Naive thymus-derived CD4-positive, alpha-beta T cell (primary cell): Measurements from ENCODE around the gene ACO2. TPM values are rescaled to one million over a fixed set of nuclear protein-coding genes. Genes with fewer than 3 reads are reported as not detected.

Experiments used
- ATAC-seq: fragments of 150-1000 bp; cut with Tn5 transposase; 2 replicates; pipeline ENCODE4 v1.10.0; 2021; ENCODE audit warnings: mild to moderate bottlenecking, moderate library complexity
- CTCF ChIA-PET: fragments of 350-600 bp; sonication (Branson Sonifier 250); formaldehyde crosslinking; loops from one replicate; lab custom pipeline; 2021; ENCODE audit warnings: antibody characterized with exemption; lab: Charles Lee
- POLR2A ChIA-PET: fragments of 350-600 bp; sonication (Branson Sonifier 250); formaldehyde crosslinking; loops from one replicate; lab custom pipeline; 2021; ENCODE audit warnings: antibody characterized with exemption, inconsistent platforms; lab: Charles Lee
- DNase-seq, 9 donors: peaks; one replicate each; pipeline versions ENCODE4 v3.0.0 to v3.0.0-alpha.2; 2020 to 2022; ENCODE audit warnings: mixed read lengths in 1 of 9
- H3K27ac ChIP-seq: one replicate; pipeline ENCODE4 v1.7.0; 2013; ENCODE audit warnings: mild to moderate bottlenecking, low read depth, low read length, moderate library complexity
- H3K27me3 ChIP-seq, 2 donors: one replicate each; pipeline ENCODE4 v1.7.0; 2013; ENCODE audit warnings: low read length in 2 of 2, mild to moderate bottlenecking in 2 of 2, moderate library complexity in 2 of 2; ENCODE audit not compliant: control insufficient read depth in 2 of 2, insufficient read depth in 2 of 2
- H3K36me3 ChIP-seq, 3 experiments: 1 replicate in 2 of 3; 2 replicates in 1 of 3; pipeline ENCODE4 v1.7.0; 2013; ENCODE audit warnings: low read length in 3 of 3, mild to moderate bottlenecking in 3 of 3, moderate library complexity in 1 of 3; ENCODE audit not compliant: insufficient read depth in 3 of 3, control insufficient read depth in 2 of 3
- H3K4me1 ChIP-seq, 2 donors: one replicate each; pipeline ENCODE4 v1.7.0; 2013; ENCODE audit warnings: low read length in 2 of 2, mild to moderate bottlenecking in 2 of 2, moderate library complexity in 1 of 2; ENCODE audit not compliant: control insufficient read depth in 2 of 2, insufficient read depth in 2 of 2
- H3K4me3 ChIP-seq: 2 replicates; pipeline ENCODE4 v1.7.0; 2013; ENCODE audit warnings: mild to moderate bottlenecking, low read length
- H3K9me3 ChIP-seq, 3 experiments: 1 replicate in 2 of 3; 2 replicates in 1 of 3; pipeline ENCODE4 v1.7.0; 2013; ENCODE audit warnings: low read length in 3 of 3; ENCODE audit not compliant: control insufficient read depth in 2 of 3
- H3K27ac Mint-ChIP-seq, 9 donors: one replicate each; pipeline ENCODE4 v1.8.0; 2020 to 2022; ENCODE audit warnings: mixed read lengths in 9 of 9, mild to moderate bottlenecking in 8 of 9, moderate library complexity in 5 of 9, inconsistent platforms in 2 of 9
- H3K27me3 Mint-ChIP-seq, 5 donors: one replicate each; pipeline ENCODE4 v1.8.0; 2021 to 2022; ENCODE audit warnings: mixed read lengths in 5 of 5, mild to moderate bottlenecking in 1 of 5
- H3K36me3 Mint-ChIP-seq, 5 donors: one replicate each; pipeline ENCODE4 v1.8.0; 2020 to 2022; ENCODE audit warnings: mixed read lengths in 5 of 5, mild to moderate bottlenecking in 3 of 5, inconsistent platforms in 1 of 5
- H3K4me1 Mint-ChIP-seq, 7 donors: one replicate each; pipeline ENCODE4 v1.8.0; 2020 to 2022; ENCODE audit warnings: mixed read lengths in 7 of 7, mild to moderate bottlenecking in 3 of 7, inconsistent platforms in 1 of 7
- H3K4me3 Mint-ChIP-seq, 10 donors: one replicate each; pipeline ENCODE4 v1.8.0; 2020 to 2022; ENCODE audit warnings: mild to moderate bottlenecking in 10 of 10, mixed read lengths in 10 of 10, moderate library complexity in 6 of 10, inconsistent platforms in 2 of 10
- H3K9me3 Mint-ChIP-seq, 11 donors: one replicate each; pipeline ENCODE4 v1.8.0; 2020 to 2022; ENCODE audit warnings: mixed read lengths in 11 of 11, mild to moderate bottlenecking in 4 of 11, inconsistent platforms in 1 of 11, moderate library complexity in 1 of 11
- intact Hi-C, 2 donors: fragments of 100-400 bp; cut with micrococcal nuclease; formaldehyde crosslinking; loops; one replicate each; pipeline ENCODE4 v1.15.1; 2023
- polyA plus RNA-seq, 2 donors: library from polyadenylated mRNA; unstranded; fragments of 300-500 nt; fragmentation: Illumina TruSeq; gene quantifications; one replicate each; pipeline ENCODE4 v1.2.3, GENCODE V29; 2021
- total RNA-seq, 6 experiments: library from RNA in 5 of 6; stranded (reverse) in 5 of 6; gene quantifications; 1 replicate in 5 of 6; 2 replicates in 1 of 6; pipeline ENCODE4 v1.2.3 and lab custom pipeline; 2021 to 2026

ACO2 gene
- total and polyA plus RNA-seq, 7 experiments from 2014 or later = 60.5 to 101 (median 70.3) TPM

GRCh38 chr22:41482319-41482935 is 13.5 kb downstream of the ACO2 start:
- no peaks in the 10 kb centered on the region for H3K27me3 ChIP-seq
- Mint-ChIP-seq H3K27me3 (no peaks in the 10 kb centered on the region), H3K36me3 (peaks cover 0 to 14% (median 0%) of the 10 kb centered on the region in 5 donors), H3K4me3 (no peak overlapping the region), H3K9me3 (no peaks in the 10 kb centered on the region), H3K27ac (peak overlapping the region in 4 of 9 donors; percentile 6 to 54 (median 20)), H3K4me1 (peaks cover 18 to 67% (median 53%) of the 10 kb centered on the region in 7 donors)
- intact Hi-C loops = no loop called here
- H3K36me3 ChIP-seq = peaks cover 0 to 14% (median 0%) of the 10 kb centered on the region in 3 experiments
- no peak overlapping the region for H3K27ac ChIP-seq
- ATAC-seq = no peak
- no peak overlapping the region for H3K4me3 ChIP-seq
- H3K9me3 ChIP-seq = no peaks in the 10 kb centered on the region
- ChIA-PET CTCF (no interaction called here), POLR2A (interaction anchor here (0.6 to 1.6 kb wide), 5 partner anchors 9 to 621 kb away, joined by 3 to 6 read pairs (median 4); partner anchors contain the start of genes ACO2 and PHF5A)
- DNase-seq = no peak
- no peaks in the 10 kb centered on the region for H3K4me1 ChIP-seq

GRCh38 chr22:41485033-41485432 is 16.1 kb downstream of the ACO2 start:
- Mint-ChIP-seq H3K9me3 (no peaks in the 10 kb centered on the region), H3K27me3 (no peaks in the 10 kb centered on the region), H3K27ac (peak overlapping the region in 2 of 9 donors; percentile 31 to 80), H3K36me3 (peaks cover 0 to 10% (median 0%) of the 10 kb centered on the region in 5 donors), H3K4me1 (peaks cover 24 to 77% (median 69%) of the 10 kb centered on the region in 7 donors), H3K4me3 (no peak overlapping the region)
- Histone ChIP-seq H3K4me3 (no peak overlapping the region), H3K36me3 (peaks cover 0 to 8% (median 0%) of the 10 kb centered on the region in 3 experiments), H3K4me1 (no peaks in the 10 kb centered on the region), H3K27me3 (no peaks in the 10 kb centered on the region), H3K9me3 (no peaks in the 10 kb centered on the region), H3K27ac (no peak overlapping the region)
- ChIA-PET CTCF (interaction anchor here (0.6 kb wide), 1 partner anchor 78 kb away, joined by 3 read pairs; no protein-coding TSS in a partner anchor), POLR2A (interaction anchor here (0.6 to 1.1 kb wide), 3 partner anchors 22 to 42 kb away, joined by 3 read pairs; no protein-coding TSS in a partner anchor)
- DNase-seq (no peak), ATAC-seq (no peak)
- intact Hi-C loops = no loop called here

GRCh38 chr22:41487037-41487935 is 18.4 kb downstream of the ACO2 start:
- Histone ChIP-seq H3K36me3 (peaks cover 0 to 8% (median 0%) of the 10 kb centered on the region in 3 experiments), H3K9me3 (no peaks in the 10 kb centered on the region), H3K4me1 (no peaks in the 10 kb centered on the region), H3K27ac (no peak overlapping the region), H3K4me3 (no peak overlapping the region), H3K27me3 (no peaks in the 10 kb centered on the region)
- no peak overlapping the region for H3K4me3 Mint-ChIP-seq
- ChIA-PET POLR2A (no interaction called here), CTCF (no interaction called here)
- intact Hi-C loops = no loop called here
- H3K27me3 Mint-ChIP-seq = no peaks in the 10 kb centered on the region
- peaks cover 0 to 10% (median 0%) of the 10 kb centered on the region in 5 donors for H3K36me3 Mint-ChIP-seq
- ATAC-seq = no peak
- no peaks in the 10 kb centered on the region for H3K9me3 Mint-ChIP-seq
- DNase-seq = no peak
- H3K27ac Mint-ChIP-seq = peak overlapping the region in 2 of 9 donors; percentile 3 to 30
- peaks cover 23 to 70% (median 60%) of the 10 kb centered on the region in 7 donors for H3K4me1 Mint-ChIP-seq

- no peaks in the 10 kb centered on the region for H3K9me3 Mint-ChIP-seq
- H3K27me3 Mint-ChIP-seq = no peaks in the 10 kb centered on the region
- H3K4me1 Mint-ChIP-seq = peaks cover 19 to 63% (median 53%) of the 10 kb centered on the region in 7 donors
- CTCF ChIA-PET = no interaction called here
- no peak overlapping the region for H3K4me3 Mint-ChIP-seq
- H3K36me3 Mint-ChIP-seq = peaks cover 0 to 10% (median 0%) of the 10 kb centered on the region in 5 donors
- DNase-seq = no peak
- H3K27ac Mint-ChIP-seq = peak overlapping the region in 1 of 9 donors; percentile 66
- Histone ChIP-seq H3K36me3 (peaks cover 0 to 8% (median 0%) of the 10 kb centered on the region in 3 experiments), H3K4me3 (no peak overlapping the region), H3K9me3 (no peaks in the 10 kb centered on the region), H3K4me1 (no peaks in the 10 kb centered on the region), H3K27me3 (no peaks in the 10 kb centered on the region), H3K27ac (no peak overlapping the region)
- POLR2A ChIA-PET = no interaction called here
- intact Hi-C loops = no loop called here
- no peak for ATAC-seq
Measured at GRCh38 chr22:41488076-41488475, 19.2 kb downstream of the ACO2 start.

GRCh38 chr22:41488596-41489385 is 19.9 kb downstream of the ACO2 start:
- ChIA-PET CTCF (no interaction called here), POLR2A (no interaction called here)
- peaks cover 0 to 10% (median 0%) of the 10 kb centered on the region in 5 donors for H3K36me3 Mint-ChIP-seq
- H3K4me1 Mint-ChIP-seq = peaks cover 17 to 61% (median 51%) of the 10 kb centered on the region in 7 donors
- no peak overlapping the region for H3K27ac ChIP-seq
- no peaks in the 10 kb centered on the region for H3K9me3 Mint-ChIP-seq
- H3K9me3 ChIP-seq = no peaks in the 10 kb centered on the region
- H3K27me3 Mint-ChIP-seq = no peaks in the 10 kb centered on the region
- peak overlapping the region in 3 of 9 donors; percentile 28 to 73 (median 66) for H3K27ac Mint-ChIP-seq
- no peak for DNase-seq
- H3K27me3 ChIP-seq = no peaks in the 10 kb centered on the region
- intact Hi-C loops = no loop called here
- no peak overlapping the region for H3K4me3 Mint-ChIP-seq
- peaks cover 0 to 8% (median 0%) of the 10 kb centered on the region in 3 experiments for H3K36me3 ChIP-seq
- ATAC-seq = no peak
- H3K4me3 ChIP-seq = no peak overlapping the region
- H3K4me1 ChIP-seq = no peaks in the 10 kb centered on the region
